Transverse colon (tissue), 1 donor: ENCODE results near the gene CTBP2.

Experiments used
- EP300 ChIP-seq: sonication (generic); formaldehyde crosslinking; IDR thresholded peaks from one replicate; pipeline ENCODE4 v1.6.1; 2017; ENCODE audit warnings: antibody characterized with exemption, low read depth
- POLR2A ChIP-seq: fragments of 450-650 bp; IDR thresholded peaks from one replicate; pipeline ENCODE4 v1.6.1; 2016; ENCODE audit warnings: antibody characterized with exemption, mild to moderate bottlenecking, moderate library complexity

DNA sequence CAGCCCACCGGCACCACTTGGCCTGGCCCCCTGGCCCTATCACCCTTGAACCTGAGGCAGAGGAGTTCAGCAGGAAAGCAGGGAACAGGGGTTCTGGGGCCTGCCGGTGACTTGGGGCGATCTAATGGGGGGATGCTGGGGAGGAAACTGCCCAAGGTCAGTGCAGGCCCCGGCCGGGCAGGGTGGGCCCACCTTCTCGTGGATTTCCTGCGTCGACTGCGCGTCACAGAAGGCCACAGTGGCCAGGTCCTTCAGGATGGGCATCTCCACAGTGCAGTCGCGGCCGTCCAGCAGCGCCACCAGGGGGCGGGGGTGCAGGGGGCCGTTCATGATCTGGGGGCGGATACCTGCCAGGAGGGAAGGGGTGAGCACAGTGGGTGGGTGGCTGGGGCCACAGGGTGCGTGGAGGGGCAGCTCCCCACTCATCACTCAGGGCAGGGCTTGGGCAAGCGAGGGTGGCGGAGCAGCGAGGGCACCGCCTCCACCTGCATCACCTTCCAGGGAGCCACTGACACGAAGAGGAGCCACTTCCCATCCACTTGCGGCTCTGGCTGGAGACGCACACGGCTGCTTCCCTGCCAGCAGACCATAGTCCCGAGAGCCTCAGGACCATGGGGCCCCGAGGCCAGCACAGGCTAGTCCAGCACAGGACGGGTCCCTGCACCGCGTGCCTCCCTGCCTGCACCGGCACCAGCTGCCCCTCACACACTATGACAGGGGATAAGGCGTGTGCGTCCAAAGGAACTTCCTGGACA, 157.0 kb downstream of the CTBP2 start:
- TF ChIP-seq POLR2A = no peak
- TF ChIP-seq EP300 = no peak
